Ectodermal cell (in vitro differentiated cells): ENCODE results near the gene PANK2.

Experiments
- H3K27ac ChIP-seq: 2 replicates; pipeline ENCODE4 v1.7.0; 2013; ENCODE audit warnings: mild to moderate bottlenecking, low read depth, low read length; ENCODE audit not compliant: insufficient read depth, poor library complexity, severe bottlenecking
- H3K27me3 ChIP-seq: 2 replicates; pipeline ENCODE4 v1.7.0; 2013; ENCODE audit warnings: mild to moderate bottlenecking, low read length; ENCODE audit not compliant: insufficient read depth, control insufficient read depth, poor library complexity, severe bottlenecking
- H3K36me3 ChIP-seq: one replicate; pipeline ENCODE4 v1.7.0; 2013; ENCODE audit warnings: low read length; ENCODE audit not compliant: control insufficient read depth, insufficient read depth
- H3K4me1 ChIP-seq: one replicate; pipeline ENCODE4 v1.7.0; 2013; ENCODE audit warnings: low read length; ENCODE audit not compliant: control insufficient read depth, insufficient read depth
- H3K4me3 ChIP-seq: 2 replicates; pipeline ENCODE4 v1.7.0; 2013; ENCODE audit warnings: low read depth, low read length, control low read depth; ENCODE audit not compliant: insufficient read depth
- H3K9me3 ChIP-seq: 2 replicates; pipeline ENCODE4 v1.7.0; 2013; ENCODE audit warnings: mild to moderate bottlenecking, low read length, moderate library complexity; ENCODE audit not compliant: control insufficient read depth
- WGBS, 2 experiments: methylation state at CpG; one replicate each; pipeline ENCODE4 v1.1.7; 2013; ENCODE audit warnings: missing lambda C conversion rate in 2 of 2; 5-methylcytosine and 5-hydroxymethylcytosine counted together

Gene PANK2

DNA sequence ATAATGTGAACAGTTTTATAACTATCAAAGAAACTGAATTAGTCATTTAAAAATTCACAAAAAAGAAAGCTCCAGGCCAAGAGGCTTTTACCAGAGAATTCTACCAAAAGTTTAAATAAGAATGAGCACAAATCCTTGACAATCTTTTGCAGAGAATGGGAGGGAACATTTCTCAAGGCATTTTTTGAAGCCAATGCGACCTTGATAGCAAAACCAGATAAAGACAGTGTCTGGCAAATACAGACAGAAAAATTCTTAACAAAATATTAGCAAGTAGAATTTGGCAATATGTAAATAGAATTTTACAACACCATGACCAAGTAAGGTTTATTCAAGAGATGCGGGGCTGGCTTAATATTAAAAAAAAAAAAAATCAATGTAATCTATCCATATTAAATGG lies 84.5 kb downstream of the PANK2 start:
- no peaks in the 10 kb centered on the region for H3K36me3 ChIP-seq
- WGBS, 2 experiments: 86 to 93% methylated on average over 1 of the region's 2 CpGs
- H3K27me3 ChIP-seq: no peaks in the 10 kb centered on the region
- H3K27ac ChIP-seq: no peak overlapping the region
- H3K4me1 ChIP-seq: no peaks in the 10 kb centered on the region
- no peak overlapping the region for H3K4me3 ChIP-seq
- no peaks in the 10 kb centered on the region for H3K9me3 ChIP-seq

DNA sequence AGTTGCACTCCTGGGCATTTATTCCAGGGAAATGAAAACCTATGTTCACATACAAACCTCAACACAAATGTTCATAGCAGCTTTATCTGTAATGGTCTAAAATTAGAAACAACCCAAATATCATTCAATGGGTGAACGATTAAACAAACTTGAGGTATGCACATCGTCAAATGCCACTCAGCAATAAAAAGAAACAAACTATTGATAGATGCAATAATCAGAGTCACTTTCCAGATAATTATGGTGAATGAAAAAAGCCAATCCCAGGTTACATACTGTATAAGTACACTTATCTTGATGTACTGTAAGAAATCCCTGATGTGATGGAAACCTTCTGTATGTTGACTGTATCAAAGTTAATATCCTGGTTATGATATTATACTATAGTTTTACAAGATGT lies 87.3 kb downstream of the PANK2 start:
- Histone ChIP-seq H3K9me3 (no peaks in the 10 kb centered on the region), H3K4me1 (no peaks in the 10 kb centered on the region), H3K4me3 (no peak overlapping the region), H3K27me3 (no peaks in the 10 kb centered on the region), H3K36me3 (no peaks in the 10 kb centered on the region), H3K27ac (no peak overlapping the region)
- WGBS, 2 experiments: 100% methylated on average over 2 of the region's 2 CpGs; no CpG with 5 or more reads in 1 of the 2 experiments
